Tibial nerve (tissue), 4 donors: ENCODE results near the gene NLRP7.
"Not testable (repeated sequence)": the region's sequence is repeated elsewhere in the genome, so short reads cannot be mapped to it uniquely, and the experiment has no call there.

Experiments used
- CTCF ChIP-seq, 5 experiments: fragments of 200-600 bp in 3 of 5; fragments of 450-650 bp in 2 of 5; sonication (generic) in 3 of 5; IDR thresholded peaks; one replicate each; pipeline ENCODE4 v1.5.1; 2016 to 2019; ENCODE audit warnings: antibody characterized with exemption in 5 of 5, mild to moderate bottlenecking in 3 of 5, moderate library complexity in 2 of 5
- EP300 ChIP-seq, 2 donors: sonication (generic); formaldehyde crosslinking; IDR thresholded peaks; one replicate each; pipeline ENCODE4 v1.6.1; 2017; ENCODE audit warnings: antibody characterized with exemption in 2 of 2, mild to moderate bottlenecking in 1 of 2
- POLR2A ChIP-seq, 2 donors: fragments of 450-650 bp; IDR thresholded peaks; one replicate each; pipeline ENCODE4 v1.6.1; 2017; ENCODE audit warnings: antibody characterized with exemption in 2 of 2, mild to moderate bottlenecking in 2 of 2, moderate library complexity in 2 of 2

DNA sequence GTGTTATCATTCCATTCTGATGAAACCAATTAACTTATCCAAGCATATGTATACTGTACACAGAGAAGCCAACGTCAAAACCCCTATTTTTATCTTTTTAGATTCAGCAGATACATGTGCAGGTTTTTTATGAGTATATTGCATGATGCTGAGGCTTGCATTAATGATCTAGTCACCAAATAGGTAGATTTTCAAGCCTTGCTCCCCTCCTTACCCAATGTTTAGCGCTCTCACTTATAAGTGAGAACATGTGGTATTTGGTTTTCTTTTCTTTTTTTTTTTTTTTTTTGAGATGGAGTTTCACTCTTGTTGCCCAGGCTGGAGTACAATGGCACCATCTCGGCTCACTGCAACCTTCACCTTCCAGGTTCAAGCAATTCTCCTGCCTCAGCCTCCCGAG lies 43.1 kb downstream of the NLRP7 start:
- TF ChIP-seq EP300, POLR2A, CTCF (IDR thresholded peaks at IDR 0.05): not testable (repeated sequence)
